Measurements from ENCODE around the gene SLC6A18. TPM values are rescaled to one million over a fixed set of nuclear protein-coding genes. Genes with fewer than 3 reads are reported as not detected.

Gene SLC6A18
- polyA plus RNA-seq, 1 experiment: not detected

DNA sequence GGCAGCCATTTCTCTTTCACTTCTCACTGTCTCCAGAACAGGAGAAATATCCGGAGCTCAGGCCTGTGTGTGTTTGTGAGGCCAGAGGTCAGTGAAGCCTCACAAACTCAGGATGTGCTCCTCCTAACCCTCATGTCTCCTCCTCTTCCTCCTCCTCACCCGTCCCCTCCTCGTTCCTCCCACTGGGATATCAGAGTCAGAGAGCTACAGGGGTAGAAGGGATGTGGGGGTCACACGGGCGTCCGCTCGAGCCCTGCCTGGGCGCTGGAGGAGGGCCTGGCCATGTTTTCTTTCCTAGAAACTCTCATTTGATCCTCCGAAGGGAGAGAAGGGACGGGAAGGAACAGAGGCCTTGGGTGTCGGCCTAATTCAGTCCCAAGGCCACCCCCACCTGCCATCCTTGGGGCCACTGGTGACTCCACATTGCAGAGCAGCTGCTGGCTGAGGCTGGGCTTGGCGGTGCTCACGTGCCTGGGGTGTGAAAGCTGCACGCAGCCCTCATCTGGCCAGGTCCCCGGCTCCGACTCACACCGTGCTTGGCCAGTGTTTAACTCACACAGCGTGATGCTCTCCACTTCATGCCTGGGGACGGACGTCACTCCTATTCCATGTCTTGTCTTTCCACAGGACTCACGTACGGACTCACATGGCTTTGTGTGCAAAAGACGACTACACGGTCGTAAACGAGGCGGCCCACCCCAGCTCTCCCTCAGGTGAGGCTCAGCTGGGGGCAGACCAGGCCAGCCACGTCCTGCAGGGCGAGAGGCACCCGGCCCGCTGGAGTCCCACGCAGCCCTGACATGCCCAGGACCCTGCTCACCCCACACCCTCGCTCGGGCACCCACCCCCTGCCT lies 46.4 kb upstream of the SLC6A18 start:
- no peak for DNase-seq (ENCODE audit: low read depth)
- TF ChIP-seq, protein P1, sequence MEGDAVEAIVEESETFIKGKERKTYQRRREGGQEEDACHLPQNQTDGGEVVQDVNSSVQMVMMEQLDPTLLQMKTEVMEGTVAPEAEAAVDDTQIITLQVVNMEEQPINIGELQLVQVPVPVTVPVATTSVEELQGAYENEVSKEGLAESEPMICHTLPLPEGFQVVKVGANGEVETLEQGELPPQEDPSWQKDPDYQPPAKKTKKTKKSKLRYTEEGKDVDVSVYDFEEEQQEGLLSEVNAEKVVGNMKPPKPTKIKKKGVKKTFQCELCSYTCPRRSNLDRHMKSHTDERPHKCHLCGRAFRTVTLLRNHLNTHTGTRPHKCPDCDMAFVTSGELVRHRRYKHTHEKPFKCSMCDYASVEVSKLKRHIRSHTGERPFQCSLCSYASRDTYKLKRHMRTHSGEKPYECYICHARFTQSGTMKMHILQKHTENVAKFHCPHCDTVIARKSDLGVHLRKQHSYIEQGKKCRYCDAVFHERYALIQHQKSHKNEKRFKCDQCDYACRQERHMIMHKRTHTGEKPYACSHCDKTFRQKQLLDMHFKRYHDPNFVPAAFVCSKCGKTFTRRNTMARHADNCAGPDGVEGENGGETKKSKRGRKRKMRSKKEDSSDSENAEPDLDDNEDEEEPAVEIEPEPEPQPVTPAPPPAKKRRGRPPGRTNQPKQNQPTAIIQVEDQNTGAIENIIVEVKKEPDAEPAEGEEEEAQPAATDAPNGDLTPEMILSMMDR (IDR thresholded peaks at IDR 0.05; ENCODE audit: insufficient read depth, low read depth, low read length): no peak
- no peaks in the 10 kb centered on the region for H3K27me3 ChIP-seq (ENCODE audit: control insufficient read depth, insufficient read depth, low read length)
- ChIA-PET CTCF (no interaction called here), POLR2A (no interaction called here)
- H3K4me3 ChIP-seq (ENCODE audit: low read depth, low read length): no peak overlapping the region
- H3K36me3 ChIP-seq (ENCODE audit: control insufficient read depth, insufficient read depth, low read length): no peaks in the 10 kb centered on the region

DNA sequence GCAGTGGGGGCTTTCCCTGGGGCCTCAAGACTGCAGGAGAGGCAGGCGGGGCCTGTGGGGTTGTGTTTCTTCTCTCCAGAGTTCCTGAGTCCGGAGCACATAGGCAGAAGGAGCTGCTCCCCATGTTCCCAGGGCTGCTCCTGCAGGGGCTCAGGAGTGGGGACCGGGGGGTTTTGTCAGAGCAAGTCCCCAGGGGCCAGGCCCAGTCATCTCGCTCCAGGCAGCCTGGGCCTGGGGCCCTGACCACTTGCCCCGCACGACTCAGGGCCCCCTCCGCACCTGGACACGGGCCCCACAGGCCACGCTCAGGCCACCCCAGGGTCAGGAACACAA lies 45.8 kb upstream of the SLC6A18 start:
- Histone ChIP-seq H3K36me3 (ENCODE audit: control insufficient read depth, insufficient read depth, low read length) (no peaks in the 10 kb centered on the region), H3K27me3 (ENCODE audit: control insufficient read depth, insufficient read depth, low read length) (no peaks in the 10 kb centered on the region), H3K4me3 (ENCODE audit: low read depth, low read length) (no peak overlapping the region)
- POLR2A ChIA-PET: no interaction called here
- no peak for DNase-seq (ENCODE audit: low read depth)
- CTCF ChIA-PET: no interaction called here
- TF ChIP-seq, protein P1 (IDR thresholded peaks at IDR 0.05; ENCODE audit: insufficient read depth, low read depth, low read length): no peak

DNA sequence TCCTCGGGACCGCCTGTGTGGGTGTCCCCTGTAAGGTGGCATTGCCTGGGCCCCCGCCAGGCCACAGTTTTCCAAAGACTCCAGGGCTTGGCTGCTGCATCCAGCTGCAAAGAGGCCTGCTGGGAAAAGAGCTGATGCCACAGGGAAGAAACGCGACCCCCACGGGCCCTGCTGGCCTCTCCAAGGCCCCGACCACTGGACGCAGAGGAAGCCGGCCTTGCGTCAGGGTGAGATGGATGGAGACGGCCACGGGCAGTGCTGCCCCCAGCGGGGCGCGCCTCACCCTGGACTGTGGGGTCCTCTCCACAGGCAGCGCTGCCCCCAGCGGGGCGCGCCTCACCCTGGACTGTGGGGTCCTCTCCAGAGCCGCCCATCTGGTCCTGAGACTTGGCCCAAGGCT lies 45.1 kb upstream of the SLC6A18 start:
- TF ChIP-seq, protein P1 (IDR thresholded peaks at IDR 0.05; ENCODE audit: insufficient read depth, low read depth, low read length): no peak
- no peak for DNase-seq (ENCODE audit: low read depth)
- H3K36me3 ChIP-seq (ENCODE audit: control insufficient read depth, insufficient read depth, low read length): no peaks in the 10 kb centered on the region
- ChIA-PET POLR2A (no interaction called here), CTCF (no interaction called here)
- no peak overlapping the region for H3K4me3 ChIP-seq (ENCODE audit: low read depth, low read length)
- no peaks in the 10 kb centered on the region for H3K27me3 ChIP-seq (ENCODE audit: control insufficient read depth, insufficient read depth, low read length)

DNA sequence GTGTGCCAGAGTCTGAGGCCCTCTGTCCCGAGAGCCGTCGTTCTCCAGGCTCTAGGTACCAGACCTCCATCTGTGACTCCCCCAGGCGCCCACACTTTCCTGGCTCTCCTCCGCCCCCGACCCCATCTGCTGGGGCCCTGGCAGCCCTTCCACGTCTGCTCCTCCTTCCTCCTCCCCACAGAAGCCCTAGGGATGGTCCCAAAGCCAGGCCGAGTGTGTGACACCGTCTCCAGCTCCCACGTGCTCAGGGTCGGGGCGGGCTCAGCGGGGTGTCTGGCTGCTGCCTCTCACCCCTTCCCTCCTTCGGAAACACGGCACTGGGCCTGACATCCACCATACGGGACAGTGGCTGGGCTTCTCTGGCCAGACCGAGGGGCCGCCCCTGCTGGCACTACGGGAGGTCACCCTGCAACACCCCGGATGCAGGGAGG lies 44.3 kb upstream of the SLC6A18 start:
- TF ChIP-seq, protein P1 (IDR thresholded peaks at IDR 0.05; ENCODE audit: insufficient read depth, low read depth, low read length): no peak
- Histone ChIP-seq H3K36me3 (ENCODE audit: control insufficient read depth, insufficient read depth, low read length) (no peaks in the 10 kb centered on the region), H3K4me3 (ENCODE audit: low read depth, low read length) (no peak overlapping the region), H3K27me3 (ENCODE audit: control insufficient read depth, insufficient read depth, low read length) (no peaks in the 10 kb centered on the region)
- no peak for DNase-seq (ENCODE audit: low read depth)
- CTCF ChIA-PET: no interaction called here
- POLR2A ChIA-PET: no interaction called here

- Histone ChIP-seq H3K27me3 (ENCODE audit: control insufficient read depth, insufficient read depth, low read length) (no peaks in the 10 kb centered on the region; the same call in 1 of the 2 replicates), H3K4me3 (ENCODE audit: low read depth, low read length) (no peak overlapping the region), H3K36me3 (ENCODE audit: control insufficient read depth, insufficient read depth, low read length) (no peaks in the 10 kb centered on the region)
- ChIA-PET POLR2A (no interaction called here), CTCF (no interaction called here)
- no peak for DNase-seq (ENCODE audit: low read depth)
- TF ChIP-seq, protein P1 (IDR thresholded peaks at IDR 0.05; ENCODE audit: insufficient read depth, low read depth, low read length): no peak
Observed at GRCh38 chr5:1181451-1182359, 43.5 kb upstream of the SLC6A18 start.
